NCI-H345 (cell line): Measurements from ENCODE around the gene TNFSF13.

Experiments
- DNase-seq: peaks from one replicate; lab custom pipeline; 2025; lab: John Stamatoyannopoulos, UW

TNFSF13 gene

GRCh38 chr17:7552621-7553051 is 5.9 kb upstream of the TNFSF13 start:
- no peak for DNase-seq

GRCh38 chr17:7553356-7553755 is 5.2 kb upstream of the TNFSF13 start:
- no peak for DNase-seq

- DNase-seq = no peak
Observed at GRCh38 chr17:7555320-7555948, 3.1 kb upstream of the TNFSF13 start.

- DNase-seq = no peak
Observed at GRCh38 chr17:7556627-7557026, 1.9 kb upstream of the TNFSF13 start.

GRCh38 chr17:7557147-7557764 is 1.3 kb upstream of the TNFSF13 start:
- no peak for DNase-seq

DNA sequence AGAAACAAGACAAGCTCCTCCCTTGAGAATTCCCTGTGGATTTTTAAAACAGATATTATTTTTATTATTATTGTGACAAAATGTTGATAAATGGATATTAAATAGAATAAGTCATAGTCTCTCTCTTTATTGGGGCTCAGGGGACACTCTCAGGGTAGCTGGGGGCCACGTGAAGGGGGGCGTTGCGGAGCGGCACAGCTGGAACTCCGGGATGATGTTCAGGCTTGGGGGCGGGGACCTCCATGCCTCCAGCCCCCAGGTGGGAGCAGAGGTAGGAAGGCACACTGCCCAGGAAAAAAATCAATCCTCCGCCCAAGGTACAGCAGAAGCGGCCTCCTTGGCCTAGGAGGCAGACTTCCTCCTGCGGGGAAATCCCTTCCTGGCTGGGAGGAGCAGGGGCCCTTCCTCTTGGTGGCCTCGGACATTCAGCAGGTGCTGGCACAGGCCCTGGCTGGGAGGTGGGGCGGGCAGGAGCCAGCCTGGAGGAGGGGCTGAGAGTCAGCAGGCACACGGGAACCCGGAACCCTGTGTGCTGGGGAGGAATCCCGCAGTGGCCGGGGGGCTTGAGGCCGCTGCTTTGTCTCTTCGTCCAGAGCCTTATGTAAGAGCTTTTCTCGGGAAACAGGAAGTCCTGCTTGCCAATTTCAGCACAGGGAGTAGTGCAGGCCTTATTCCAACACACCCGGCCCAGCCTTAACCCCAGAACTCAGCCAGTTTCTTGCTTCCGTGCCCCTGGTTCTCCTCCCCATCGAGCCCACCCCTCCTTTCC is 591 bp upstream of the TNFSF13 start:
- peak; percentile 42 for DNase-seq

- DNase-seq = no peak
Observed at GRCh38 chr17:7559320-7560171, 996 bp downstream of the TNFSF13 start.

DNA sequence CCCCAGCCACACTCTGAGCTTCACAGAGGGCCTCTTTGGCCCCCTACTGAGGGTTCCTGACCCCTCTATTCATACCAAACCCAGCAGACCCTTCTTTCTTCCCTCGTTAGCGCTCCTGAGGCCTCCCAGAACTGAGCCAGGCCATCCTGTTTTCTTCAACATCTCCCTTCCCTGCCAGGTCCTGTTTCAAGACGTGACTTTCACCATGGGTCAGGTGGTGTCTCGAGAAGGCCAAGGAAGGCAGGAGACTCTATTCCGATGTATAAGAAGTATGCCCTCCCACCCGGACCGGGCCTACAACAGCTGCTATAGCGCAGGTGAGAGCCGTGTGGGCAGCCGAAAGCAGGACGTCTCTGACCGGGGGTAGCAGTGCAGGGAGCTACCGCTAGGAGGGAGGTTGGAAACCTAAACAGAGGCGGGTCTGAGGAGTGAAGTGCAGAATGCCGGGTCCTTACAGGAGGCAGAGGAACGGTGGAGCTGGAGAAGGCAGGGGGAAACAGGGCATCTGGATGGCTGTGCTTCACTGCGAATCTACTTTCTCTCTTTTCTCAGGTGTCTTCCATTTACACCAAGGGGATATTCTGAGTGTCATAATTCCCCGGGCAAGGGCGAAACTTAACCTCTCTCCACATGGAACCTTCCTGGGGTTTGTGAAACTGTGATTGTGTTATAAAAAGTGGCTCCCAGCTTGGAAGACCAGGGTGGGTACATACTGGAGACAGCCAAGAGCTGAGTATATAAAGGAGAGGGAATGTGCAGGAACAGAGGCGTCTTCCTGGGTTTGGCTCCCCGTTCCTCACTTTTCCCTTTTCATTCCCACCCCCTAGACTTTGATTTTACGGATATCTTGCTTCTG is 1.9 kb downstream of the TNFSF13 start:
- DNase-seq = no peak

- peak; percentile 74 for DNase-seq
Observed at GRCh38 chr17:7561028-7561575, 2.6 kb downstream of the TNFSF13 start.

DNA sequence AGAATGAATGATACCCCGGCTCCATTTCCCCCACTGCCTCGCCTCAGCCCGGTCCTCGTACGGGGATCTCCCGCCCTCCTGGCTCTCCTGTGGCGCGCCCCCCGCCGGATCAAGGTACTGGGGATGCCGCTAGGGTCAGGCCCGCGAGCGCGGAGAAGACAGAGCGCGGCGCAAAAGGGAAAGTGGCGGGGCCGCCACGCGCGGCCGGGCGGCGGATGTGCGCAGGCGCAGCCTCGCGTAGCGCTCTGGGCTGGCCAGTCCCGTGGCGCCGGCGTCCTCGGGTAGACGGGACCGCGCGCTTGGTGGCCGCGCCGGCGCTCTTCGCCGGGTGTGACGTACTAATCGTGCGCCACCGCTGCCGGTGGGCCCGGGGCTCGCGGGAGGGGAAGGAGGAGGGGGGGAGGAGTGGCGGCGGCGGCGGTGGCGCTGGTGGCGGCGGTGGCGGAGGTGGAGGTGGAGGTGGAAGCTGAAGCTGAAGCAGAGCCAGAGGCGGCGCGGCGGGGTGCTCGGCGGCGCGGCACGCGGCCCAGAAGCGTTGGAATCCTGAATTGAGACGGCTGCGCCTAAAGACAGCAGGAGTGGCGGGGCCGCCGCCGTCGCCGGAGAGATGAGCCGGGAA is 3.1 kb downstream of the TNFSF13 start, which contains the start of gene SENP3:
Gene SENP3 (plus strand): TSS at position 331 of the 619 bp plus-strand sequence. CDS start 1,158 bp downstream, outside the sequence.
- DNase-seq = peak; percentile 88

- no peak for DNase-seq
Observed at GRCh38 chr17:7562208-7562605, 3.7 kb downstream of the TNFSF13 start.

DNA sequence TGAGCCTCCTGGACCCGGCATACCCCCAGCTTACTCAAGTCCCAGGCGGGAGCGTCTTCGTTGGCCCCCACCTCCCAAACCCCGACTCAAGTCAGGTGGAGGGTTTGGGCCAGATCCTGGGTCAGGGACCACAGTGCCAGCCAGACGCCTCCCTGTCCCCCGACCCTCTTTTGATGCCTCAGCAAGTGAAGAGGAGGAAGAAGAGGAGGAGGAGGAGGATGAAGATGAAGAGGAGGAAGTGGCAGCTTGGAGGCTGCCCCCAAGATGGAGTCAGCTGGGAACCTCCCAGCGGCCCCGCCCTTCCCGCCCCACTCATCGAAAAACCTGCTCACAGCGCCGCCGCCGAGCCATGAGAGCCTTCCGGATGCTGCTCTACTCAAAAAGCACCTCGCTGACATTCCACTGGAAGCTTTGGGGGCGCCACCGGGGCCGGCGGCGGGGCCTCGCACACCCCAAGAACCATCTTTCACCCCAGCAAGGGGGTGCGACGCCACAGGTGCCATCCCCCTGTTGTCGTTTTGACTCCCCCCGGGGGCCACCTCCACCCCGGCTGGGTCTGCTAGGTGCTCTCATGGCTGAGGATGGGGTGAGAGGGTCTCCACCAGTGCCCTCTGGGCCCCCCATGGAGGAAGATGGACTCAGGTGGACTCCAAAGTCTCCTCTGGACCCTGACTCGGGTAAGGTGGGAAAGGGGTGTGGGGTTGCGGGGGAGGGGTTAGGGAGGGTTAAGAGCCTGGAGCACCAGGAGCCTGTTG is 4.7 kb downstream of the TNFSF13 start:
- no peak for DNase-seq

- DNase-seq = no peak
Observed at GRCh38 chr17:7569571-7569970, 11.0 kb downstream of the TNFSF13 start.

GRCh38 chr17:7570351-7570750 is 11.8 kb downstream of the TNFSF13 start:
- DNase-seq = no peak

DNA sequence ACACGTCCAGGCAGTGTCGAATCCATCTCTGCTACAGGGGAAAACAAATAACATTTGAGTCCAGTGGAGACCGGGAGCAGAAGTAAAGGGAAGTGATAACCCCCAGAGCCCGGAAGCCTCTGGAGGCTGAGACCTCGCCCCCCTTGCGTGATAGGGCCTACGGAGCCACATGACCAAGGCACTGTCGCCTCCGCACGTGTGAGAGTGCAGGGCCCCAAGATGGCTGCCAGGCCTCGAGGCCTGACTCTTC is 13.7 kb downstream of the TNFSF13 start:
- no peak for DNase-seq

DNA sequence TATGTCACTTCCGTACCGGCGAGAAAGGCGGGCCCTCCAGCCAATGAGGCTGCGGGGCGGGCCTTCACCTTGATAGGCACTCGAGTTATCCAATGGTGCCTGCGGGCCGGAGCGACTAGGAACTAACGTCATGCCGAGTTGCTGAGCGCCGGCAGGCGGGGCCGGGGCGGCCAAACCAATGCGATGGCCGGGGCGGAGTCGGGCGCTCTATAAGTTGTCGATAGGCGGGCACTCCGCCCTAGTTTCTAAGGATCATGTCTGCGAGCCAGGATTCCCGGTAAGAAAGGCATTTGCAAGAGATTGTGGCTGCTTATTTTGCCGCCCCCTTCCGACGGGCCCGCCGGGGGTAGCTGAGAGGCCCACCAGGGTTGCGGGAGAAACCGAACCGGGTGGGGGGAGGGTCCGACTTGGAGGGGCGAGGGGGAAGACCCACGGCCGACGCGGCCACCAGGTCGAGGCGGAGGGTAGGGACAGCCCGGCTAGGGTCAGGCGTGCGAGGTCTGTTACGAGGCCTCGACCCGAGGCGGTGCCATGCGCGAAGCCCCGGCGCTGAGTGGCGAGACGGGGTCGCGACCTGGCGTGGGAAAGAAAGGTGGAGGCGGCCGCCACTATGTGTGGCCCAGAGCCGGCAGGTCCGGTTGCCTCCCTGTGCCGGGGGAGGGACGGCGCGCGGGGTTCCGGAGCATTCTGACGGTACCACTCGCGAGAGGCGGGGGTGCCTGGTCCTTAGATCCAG is 14.2 kb downstream of the TNFSF13 start:
- DNase-seq = peak; percentile 97

- DNase-seq = peak; percentile 76
Observed at GRCh38 chr17:7573324-7574080, 15.0 kb downstream of the TNFSF13 start.

- no peak for DNase-seq
Observed at GRCh38 chr17:7574176-7574953, 15.8 kb downstream of the TNFSF13 start.
